Measurements from ENCODE around the gene EBF4. TPM values are rescaled to one million over a fixed set of nuclear protein-coding genes. Genes with fewer than 3 reads are reported as not detected.
"Not testable (repeated sequence)": the region's sequence is repeated elsewhere in the genome, so short reads cannot be mapped to it uniquely, and the experiment has no call there.

The EBF4 gene
- total RNA-seq, 1 donor from 2014 or later: 3.8 TPM

DNA sequence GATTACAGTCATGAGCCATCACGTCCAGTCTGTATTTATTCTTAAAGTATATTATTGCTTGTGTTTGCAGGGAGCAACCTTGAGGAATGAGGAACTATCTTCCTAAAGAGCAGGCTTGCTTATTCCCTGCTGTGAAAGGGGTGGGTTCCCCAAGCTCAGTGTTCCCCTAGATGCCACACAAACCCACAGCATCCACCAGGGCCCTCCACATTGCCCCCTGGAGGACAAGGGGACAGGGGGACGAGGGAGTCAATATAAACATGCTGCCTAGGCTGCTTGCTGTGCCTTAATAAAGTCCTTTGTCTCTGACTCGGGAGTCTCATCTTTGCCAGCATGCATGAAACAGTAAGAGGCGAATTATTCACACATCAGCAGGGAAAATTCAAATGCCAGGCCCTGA lies 20.6 kb upstream of the EBF4 start:
- DNase-seq (ENCODE audit: low read depth in 2 of 2): no peak

GRCh38 chr20:2672446-2672845 lies 20.1 kb upstream of the EBF4 start:
- DNase-seq (ENCODE audit: low read depth in 2 of 2): no peak

DNA sequence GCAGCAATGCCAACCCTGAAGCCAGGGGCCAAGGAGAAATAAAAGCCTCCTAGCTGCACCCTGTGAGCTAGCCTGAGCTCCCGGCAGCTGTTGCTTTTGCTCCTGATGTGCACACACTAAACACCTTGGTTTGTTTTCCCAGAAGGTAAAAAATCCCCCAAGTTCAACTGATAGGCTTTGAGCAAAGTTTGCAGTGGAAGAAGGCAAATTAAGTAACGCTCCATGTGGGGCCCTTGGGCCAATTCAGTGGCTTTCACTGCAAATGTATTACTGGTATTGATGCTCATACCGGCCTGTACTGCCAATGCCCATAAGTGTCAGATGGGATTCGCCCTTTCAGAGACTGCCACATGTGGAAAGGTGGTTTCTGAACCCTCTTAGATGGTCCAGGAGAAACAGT lies 19.1 kb upstream of the EBF4 start:
- no peak for DNase-seq (ENCODE audit: low read depth in 2 of 2)

GRCh38 chr20:2680046-2680445 lies 12.5 kb upstream of the EBF4 start:
- DNase-seq (ENCODE audit: low read depth in 2 of 2): no peak

DNA sequence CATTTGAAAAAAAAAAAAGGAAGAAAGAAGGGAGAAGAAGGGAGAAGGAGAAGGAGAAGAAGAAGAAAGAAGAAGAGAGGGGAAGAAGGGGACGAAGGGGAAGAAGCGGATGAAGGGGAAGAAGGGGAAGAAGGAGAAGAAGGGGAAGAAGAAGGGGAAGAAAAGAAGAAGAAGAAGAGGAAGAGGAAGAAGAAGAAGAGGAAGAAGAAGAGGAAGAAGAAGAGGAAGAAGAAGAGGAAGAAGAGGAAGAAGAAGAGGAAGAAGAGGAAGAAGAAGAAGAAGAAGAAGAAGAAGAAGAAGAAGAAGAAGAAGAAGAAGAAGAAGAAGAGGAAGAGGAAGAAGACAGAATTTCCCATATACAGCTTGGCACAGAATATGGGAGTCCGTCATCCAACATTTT lies 10.5 kb upstream of the EBF4 start:
- not testable (repeated sequence) for DNase-seq (ENCODE audit: low read depth in 2 of 2)

GRCh38 chr20:2684817-2685216 lies 7.8 kb upstream of the EBF4 start:
- DNase-seq (ENCODE audit: low read depth in 2 of 2): not testable (repeated sequence)

GRCh38 chr20:2687514-2687913 lies 5.1 kb upstream of the EBF4 start:
- no peak for DNase-seq (ENCODE audit: low read depth in 2 of 2)

DNA sequence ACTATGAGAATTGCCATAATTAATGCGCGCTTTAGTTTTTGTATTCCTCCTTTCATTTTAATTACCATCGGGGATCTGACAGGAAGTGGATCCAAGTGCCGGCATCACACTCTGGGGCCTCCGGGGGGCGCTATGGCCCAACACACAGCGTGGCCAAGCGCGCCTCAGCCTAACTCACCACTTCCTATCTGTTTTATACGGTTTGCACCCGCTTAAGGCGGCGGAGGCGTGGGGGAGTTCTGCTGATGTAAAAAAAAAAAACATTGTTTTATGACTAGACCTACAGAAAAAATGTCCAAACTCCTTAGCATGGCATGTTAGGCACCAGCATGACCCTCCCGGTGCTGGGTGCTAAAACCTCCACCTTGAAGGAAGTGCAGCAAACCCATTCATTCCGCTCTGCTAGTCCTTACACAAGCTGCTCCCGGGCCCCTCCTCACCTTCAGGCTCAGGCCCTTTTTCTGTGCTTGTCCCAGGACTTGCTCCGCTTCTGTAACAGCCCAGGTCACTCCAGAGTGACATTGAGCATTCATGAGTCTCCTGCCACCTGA lies 4.5 kb upstream of the EBF4 start:
- peak; percentile 59 to 64 for DNase-seq (ENCODE audit: low read depth in 2 of 2)

DNA sequence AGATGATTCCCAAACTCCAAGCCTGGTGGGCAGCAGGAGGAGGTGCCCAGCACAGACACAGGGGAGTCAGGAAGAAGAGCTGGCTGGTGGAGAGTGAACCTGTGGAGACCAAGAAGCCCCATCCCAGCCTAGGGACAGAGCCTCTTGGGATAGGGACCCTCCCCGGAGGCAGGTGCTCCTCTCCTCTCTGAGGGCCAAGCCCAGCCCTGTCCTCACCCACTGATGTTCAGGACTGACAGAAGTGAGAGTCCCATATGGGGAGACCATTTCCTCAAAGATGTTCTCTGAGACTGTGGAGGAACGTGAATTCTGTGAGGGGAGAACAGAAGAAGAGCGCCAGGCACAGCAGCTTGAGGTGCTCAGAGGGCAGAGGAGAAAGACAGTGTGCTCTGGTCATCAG lies 2.4 kb upstream of the EBF4 start:
- no peak for DNase-seq (ENCODE audit: low read depth in 2 of 2)

- no peak for DNase-seq (ENCODE audit: low read depth in 2 of 2)
These were observed 1.9 kb upstream of the EBF4 start for GRCh38 chr20:2690718-2691117.

GRCh38 chr20:2691127-2691526 lies 1.5 kb upstream of the EBF4 start:
- no peak for DNase-seq (ENCODE audit: low read depth in 2 of 2)

DNA sequence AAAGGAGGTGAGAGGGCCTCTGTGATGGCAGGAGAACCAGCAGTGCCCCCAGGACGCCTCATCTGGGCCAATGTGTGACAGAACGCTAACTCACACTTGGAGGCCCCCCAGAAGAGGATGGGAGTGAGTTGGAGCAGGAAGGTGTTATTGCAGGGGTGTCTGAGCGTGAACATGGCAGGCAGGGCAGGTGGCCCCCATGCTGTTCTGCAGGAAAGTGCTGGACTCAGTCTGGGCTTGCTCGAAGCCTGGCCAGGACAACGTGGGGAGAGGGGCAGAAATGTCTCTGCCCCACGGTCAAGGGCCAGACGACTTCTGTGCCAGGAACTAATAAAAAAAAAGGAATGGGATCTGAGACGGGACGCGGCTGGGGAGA lies 931 bp upstream of the EBF4 start:
- no peak for DNase-seq (ENCODE audit: low read depth in 2 of 2)

- DNase-seq (ENCODE audit: low read depth in 2 of 2): peak in 1 of 2 donors; percentile 28
These were observed 306 bp downstream of the EBF4 start for GRCh38 chr20:2692886-2693285.

GRCh38 chr20:2693286-2694007 lies 867 bp downstream of the EBF4 start:
- DNase-seq (ENCODE audit: low read depth in 2 of 2): peak in 1 of 2 donors; percentile 20

GRCh38 chr20:2694008-2694471 lies 1.5 kb downstream of the EBF4 start:
- peak in 1 of 2 donors; percentile 31 for DNase-seq (ENCODE audit: low read depth in 2 of 2)

GRCh38 chr20:2694519-2694918 lies 1.9 kb downstream of the EBF4 start:
- no peak for DNase-seq (ENCODE audit: low read depth in 2 of 2)

- no peak for DNase-seq (ENCODE audit: low read depth in 2 of 2)
These were observed 2.8 kb downstream of the EBF4 start for GRCh38 chr20:2695206-2695983.

DNA sequence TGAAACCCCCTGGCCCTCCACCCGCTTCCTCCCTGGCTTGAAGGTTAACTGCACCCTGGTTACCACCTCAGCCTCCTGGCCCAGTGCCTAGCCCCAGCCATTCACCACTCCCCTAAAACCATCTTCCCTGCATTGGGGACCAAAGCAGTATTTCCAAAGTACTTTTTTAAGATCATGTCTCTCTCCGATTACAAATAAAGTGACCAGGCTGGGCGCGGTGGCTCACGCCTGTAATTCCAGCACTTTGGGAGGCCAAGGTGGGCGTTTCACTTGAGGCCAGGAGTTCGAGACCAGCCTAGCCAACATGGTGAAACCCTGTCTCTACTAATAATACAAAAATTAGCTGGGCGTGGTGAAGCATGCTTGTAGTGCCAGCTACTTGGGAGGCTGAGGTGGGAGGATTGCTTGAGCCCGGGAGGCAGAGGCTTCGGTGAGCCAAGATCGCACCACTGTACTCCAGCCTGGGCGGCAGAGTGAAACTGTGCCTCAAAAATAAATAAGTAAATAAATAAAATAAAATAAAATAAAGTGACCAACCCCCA lies 3.5 kb downstream of the EBF4 start:
- DNase-seq (ENCODE audit: low read depth in 2 of 2): not testable (repeated sequence)

DNA sequence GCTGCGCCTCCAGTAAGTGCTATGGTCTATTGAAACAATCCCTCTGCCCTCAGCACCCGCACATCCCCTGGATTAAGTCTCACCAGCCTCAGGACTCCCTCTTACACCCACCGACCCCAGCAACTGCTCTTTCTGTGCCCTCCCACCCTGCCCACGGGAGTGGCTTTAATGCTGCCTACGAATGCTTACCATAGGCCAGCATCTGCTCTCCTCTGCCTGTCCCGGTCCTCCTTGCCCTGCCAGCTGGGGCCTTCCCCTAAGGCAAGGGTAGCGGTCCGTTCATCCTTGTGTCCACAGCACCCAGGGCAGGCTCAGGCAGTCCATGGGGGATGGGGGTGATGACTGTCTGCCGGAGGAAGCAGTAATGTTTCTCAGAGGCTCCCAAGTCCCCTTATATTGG lies 4.1 kb downstream of the EBF4 start:
- no peak for DNase-seq (ENCODE audit: low read depth in 2 of 2)

GRCh38 chr20:2697768-2698167 lies 5.2 kb downstream of the EBF4 start:
- DNase-seq (ENCODE audit: low read depth in 2 of 2): no peak

DNA sequence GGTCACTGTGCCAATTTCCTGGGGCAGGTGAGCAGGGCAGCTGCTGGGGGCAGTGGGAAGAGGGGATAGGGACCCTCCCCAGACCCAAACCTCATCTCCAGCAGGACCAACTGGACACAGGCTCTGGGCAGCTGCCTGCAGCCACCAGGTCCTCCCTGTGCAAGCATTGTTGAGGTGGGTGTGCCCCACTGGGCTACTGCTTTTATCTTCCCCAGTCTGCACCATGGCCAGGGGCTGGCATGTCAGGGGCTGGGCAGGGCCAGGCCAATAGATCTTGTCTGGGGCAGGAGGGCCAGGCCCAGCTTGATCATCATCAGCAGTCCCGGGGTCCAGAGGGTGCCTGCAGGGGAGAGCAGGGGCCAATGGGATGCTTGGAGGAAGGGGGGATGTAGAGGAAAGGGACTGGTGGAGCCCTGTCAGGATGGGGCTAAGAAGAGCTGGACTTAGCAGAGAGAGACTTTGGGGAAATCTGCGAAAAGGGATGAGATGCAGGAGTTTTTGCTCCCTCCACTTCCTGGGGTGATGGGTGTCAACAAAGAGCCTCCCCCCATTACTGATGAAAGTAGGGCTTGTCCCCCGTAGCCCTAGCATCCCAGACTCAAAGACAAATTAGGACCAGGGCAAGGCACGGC lies 5.7 kb downstream of the EBF4 start:
- DNase-seq (ENCODE audit: low read depth in 2 of 2): no peak

DNA sequence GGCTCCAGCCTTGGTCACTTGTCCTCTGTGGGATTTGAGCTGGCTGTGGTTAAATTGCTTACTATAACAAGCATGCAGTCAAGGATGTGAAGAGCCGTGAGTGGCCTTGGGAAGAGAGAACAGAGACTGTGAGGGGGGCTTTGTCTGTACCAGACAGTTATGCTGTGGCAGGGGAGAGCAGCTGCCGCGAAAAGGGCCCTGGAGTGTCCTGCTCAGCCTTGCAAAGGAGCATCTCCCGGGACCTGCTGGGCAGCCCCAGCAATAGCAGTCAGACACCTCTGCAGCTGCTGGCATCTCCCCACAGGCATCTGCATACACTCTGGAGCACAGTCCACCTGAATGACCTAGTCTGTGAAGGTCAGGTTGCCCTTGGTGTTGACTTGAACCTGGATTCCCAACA lies 6.3 kb downstream of the EBF4 start:
- no peak for DNase-seq (ENCODE audit: low read depth in 2 of 2)

Data from lung microvascular endothelial cell (primary cell).